Measurements from ENCODE around the gene MYO18B.

Gene MYO18B

DNA sequence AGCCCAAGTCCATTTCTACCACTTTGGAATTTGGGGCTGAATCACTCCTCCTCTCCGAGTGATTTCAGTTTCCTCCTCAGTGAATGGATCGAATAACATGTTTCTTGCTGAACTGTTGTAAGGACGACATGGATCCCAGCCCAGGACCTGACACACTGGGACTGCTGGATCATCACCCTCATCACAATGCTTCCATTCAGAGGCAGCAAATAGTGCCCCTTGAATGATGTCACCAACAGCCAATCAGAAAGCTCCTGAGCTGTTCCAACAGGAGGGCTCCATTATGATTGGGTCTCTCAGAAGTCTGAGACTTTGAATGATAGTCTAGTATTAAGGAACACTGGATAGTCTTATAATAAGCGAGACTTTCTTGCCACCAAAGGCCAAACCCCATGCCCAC is 158.9 kb downstream of the MYO18B start:
- TF ChIP-seq ZNF8 (CRISPR knock-in tag; IDR thresholded peaks at IDR 0.05) (no peak), ZFP3 (CRISPR knock-in tag; IDR thresholded peaks at IDR 0.05) (no peak), PPARA (CRISPR knock-in tag; IDR thresholded peaks at IDR 0.05; ENCODE audit: borderline replicate concordance) (no peak), TOX (CRISPR knock-in tag; IDR thresholded peaks at IDR 0.05; ENCODE audit: borderline replicate concordance) (no peak)
- TF ChIP-seq, protein P1, sequence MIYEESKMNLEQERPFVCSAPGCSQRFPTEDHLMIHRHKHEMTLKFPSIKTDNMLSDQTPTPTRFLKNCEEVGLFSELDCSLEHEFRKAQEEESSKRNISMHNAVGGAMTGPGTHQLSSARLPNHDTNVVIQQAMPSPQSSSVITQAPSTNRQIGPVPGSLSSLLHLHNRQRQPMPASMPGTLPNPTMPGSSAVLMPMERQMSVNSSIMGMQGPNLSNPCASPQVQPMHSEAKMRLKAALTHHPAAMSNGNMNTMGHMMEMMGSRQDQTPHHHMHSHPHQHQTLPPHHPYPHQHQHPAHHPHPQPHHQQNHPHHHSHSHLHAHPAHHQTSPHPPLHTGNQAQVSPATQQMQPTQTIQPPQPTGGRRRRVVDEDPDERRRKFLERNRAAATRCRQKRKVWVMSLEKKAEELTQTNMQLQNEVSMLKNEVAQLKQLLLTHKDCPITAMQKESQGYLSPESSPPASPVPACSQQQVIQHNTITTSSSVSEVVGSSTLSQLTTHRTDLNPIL (CRISPR knock-in tag; IDR thresholded peaks at IDR 0.05; ENCODE audit: low read depth) = no peak
- no peak for ATAC-seq

- no peak for ATAC-seq
- TF ChIP-seq PPARA (CRISPR knock-in tag; IDR thresholded peaks at IDR 0.05; ENCODE audit: borderline replicate concordance) (no peak), CSDC2 (CRISPR knock-in tag; IDR thresholded peaks at IDR 0.05) (no peak), POU6F1 (CRISPR knock-in tag; IDR thresholded peaks at IDR 0.05; ENCODE audit: borderline replicate concordance, low read depth) (no peak), ZNF70 (CRISPR knock-in tag; IDR thresholded peaks at IDR 0.05) (no peak), BACH2 (CRISPR knock-in tag; IDR thresholded peaks at IDR 0.05; ENCODE audit: borderline replicate concordance) (no peak), ISL1 (CRISPR knock-in tag; IDR thresholded peaks at IDR 0.05) (no peak), GLIS3 (CRISPR knock-in tag; IDR thresholded peaks at IDR 0.05) (no peak), ZNF565 (CRISPR knock-in tag; conservative IDR thresholded peaks at IDR 0.05; ENCODE audit: low read depth) (no peak), ZC3H10 (CRISPR knock-in tag; IDR thresholded peaks at IDR 0.05) (no peak), TCF4 (CRISPR knock-in tag; IDR thresholded peaks at IDR 0.05; ENCODE audit: borderline replicate concordance) (no peak), ZFP3 (CRISPR knock-in tag; IDR thresholded peaks at IDR 0.05) (no peak), TOX (CRISPR knock-in tag; IDR thresholded peaks at IDR 0.05; ENCODE audit: borderline replicate concordance) (no peak), ZFP30 (CRISPR knock-in tag; IDR thresholded peaks at IDR 0.05) (no peak), ESRRG (CRISPR knock-in tag; IDR thresholded peaks at IDR 0.05) (no peak)
- TF ChIP-seq, protein P2, sequence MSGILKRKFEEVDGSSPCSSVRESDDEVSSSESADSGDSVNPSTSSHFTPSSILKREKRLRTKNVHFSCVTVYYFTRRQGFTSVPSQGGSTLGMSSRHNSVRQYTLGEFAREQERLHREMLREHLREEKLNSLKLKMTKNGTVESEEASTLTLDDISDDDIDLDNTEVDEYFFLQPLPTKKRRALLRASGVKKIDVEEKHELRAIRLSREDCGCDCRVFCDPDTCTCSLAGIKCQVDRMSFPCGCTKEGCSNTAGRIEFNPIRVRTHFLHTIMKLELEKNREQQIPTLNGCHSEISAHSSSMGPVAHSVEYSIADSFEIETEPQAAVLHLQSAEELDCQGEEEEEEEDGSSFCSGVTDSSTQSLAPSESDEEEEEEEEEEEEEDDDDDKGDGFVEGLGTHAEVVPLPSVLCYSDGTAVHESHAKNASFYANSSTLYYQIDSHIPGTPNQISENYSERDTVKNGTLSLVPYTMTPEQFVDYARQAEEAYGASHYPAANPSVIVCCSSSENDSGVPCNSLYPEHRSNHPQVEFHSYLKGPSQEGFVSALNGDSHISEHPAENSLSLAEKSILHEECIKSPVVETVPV (CRISPR knock-in tag; IDR thresholded peaks at IDR 0.05) = no peak
- TF ChIP-seq, protein P3, sequence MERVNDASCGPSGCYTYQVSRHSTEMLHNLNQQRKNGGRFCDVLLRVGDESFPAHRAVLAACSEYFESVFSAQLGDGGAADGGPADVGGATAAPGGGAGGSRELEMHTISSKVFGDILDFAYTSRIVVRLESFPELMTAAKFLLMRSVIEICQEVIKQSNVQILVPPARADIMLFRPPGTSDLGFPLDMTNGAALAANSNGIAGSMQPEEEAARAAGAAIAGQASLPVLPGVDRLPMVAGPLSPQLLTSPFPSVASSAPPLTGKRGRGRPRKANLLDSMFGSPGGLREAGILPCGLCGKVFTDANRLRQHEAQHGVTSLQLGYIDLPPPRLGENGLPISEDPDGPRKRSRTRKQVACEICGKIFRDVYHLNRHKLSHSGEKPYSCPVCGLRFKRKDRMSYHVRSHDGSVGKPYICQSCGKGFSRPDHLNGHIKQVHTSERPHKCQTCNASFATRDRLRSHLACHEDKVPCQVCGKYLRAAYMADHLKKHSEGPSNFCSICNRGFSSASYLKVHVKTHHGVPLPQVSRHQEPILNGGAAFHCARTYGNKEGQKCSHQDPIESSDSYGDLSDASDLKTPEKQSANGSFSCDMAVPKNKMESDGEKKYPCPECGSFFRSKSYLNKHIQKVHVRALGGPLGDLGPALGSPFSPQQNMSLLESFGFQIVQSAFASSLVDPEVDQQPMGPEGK (CRISPR knock-in tag; IDR thresholded peaks at IDR 0.05; ENCODE audit: borderline replicate concordance) = no peak
- TF ChIP-seq, protein P1 (CRISPR knock-in tag; IDR thresholded peaks at IDR 0.05; ENCODE audit: low read depth) = no peak
- TF ChIP-seq, protein P4, sequence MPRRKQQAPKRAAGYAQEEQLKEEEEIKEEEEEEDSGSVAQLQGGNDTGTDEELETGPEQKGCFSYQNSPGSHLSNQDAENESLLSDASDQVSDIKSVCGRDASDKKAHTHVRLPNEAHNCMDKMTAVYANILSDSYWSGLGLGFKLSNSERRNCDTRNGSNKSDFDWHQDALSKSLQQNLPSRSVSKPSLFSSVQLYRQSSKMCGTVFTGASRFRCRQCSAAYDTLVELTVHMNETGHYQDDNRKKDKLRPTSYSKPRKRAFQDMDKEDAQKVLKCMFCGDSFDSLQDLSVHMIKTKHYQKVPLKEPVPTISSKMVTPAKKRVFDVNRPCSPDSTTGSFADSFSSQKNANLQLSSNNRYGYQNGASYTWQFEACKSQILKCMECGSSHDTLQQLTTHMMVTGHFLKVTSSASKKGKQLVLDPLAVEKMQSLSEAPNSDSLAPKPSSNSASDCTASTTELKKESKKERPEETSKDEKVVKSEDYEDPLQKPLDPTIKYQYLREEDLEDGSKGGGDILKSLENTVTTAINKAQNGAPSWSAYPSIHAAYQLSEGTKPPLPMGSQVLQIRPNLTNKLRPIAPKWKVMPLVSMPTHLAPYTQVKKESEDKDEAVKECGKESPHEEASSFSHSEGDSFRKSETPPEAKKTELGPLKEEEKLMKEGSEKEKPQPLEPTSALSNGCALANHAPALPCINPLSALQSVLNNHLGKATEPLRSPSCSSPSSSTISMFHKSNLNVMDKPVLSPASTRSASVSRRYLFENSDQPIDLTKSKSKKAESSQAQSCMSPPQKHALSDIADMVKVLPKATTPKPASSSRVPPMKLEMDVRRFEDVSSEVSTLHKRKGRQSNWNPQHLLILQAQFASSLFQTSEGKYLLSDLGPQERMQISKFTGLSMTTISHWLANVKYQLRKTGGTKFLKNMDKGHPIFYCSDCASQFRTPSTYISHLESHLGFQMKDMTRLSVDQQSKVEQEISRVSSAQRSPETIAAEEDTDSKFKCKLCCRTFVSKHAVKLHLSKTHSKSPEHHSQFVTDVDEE (CRISPR knock-in tag; IDR thresholded peaks at IDR 0.05) = no peak
Measured at GRCh38 chr22:25902402-25902801, 160.4 kb downstream of the MYO18B start.

- ATAC-seq = no peak
- TF ChIP-seq CSDC2 (CRISPR knock-in tag; IDR thresholded peaks at IDR 0.05) = no peak
- no peak for TF ChIP-seq ZNF8 (CRISPR knock-in tag; IDR thresholded peaks at IDR 0.05)
- TF ChIP-seq BACH2 (CRISPR knock-in tag; IDR thresholded peaks at IDR 0.05; ENCODE audit: borderline replicate concordance) = no peak
- TF ChIP-seq ISL1 (CRISPR knock-in tag; IDR thresholded peaks at IDR 0.05) = no peak
- no peak for TF ChIP-seq TOX (CRISPR knock-in tag; IDR thresholded peaks at IDR 0.05; ENCODE audit: borderline replicate concordance)
- no peak for TF ChIP-seq ZC3H10 (CRISPR knock-in tag; IDR thresholded peaks at IDR 0.05)
- no peak for TF ChIP-seq GLIS3 (CRISPR knock-in tag; IDR thresholded peaks at IDR 0.05)
- TF ChIP-seq ZNF70 (CRISPR knock-in tag; IDR thresholded peaks at IDR 0.05) = no peak
- TF ChIP-seq, protein P1 (CRISPR knock-in tag; IDR thresholded peaks at IDR 0.05; ENCODE audit: low read depth) = no peak
- no peak for TF ChIP-seq SNAI2 (CRISPR knock-in tag; IDR thresholded peaks at IDR 0.05)
- no peak for TF ChIP-seq ARNTL (CRISPR knock-in tag; IDR thresholded peaks at IDR 0.05; ENCODE audit: borderline replicate concordance, low read depth)
- no peak for TF ChIP-seq ZFP3 (CRISPR knock-in tag; IDR thresholded peaks at IDR 0.05)
- no peak for TF ChIP-seq RARB (CRISPR knock-in tag; IDR thresholded peaks at IDR 0.05)
Measured at GRCh38 chr22:25903294-25903693, 161.3 kb downstream of the MYO18B start.
